OCI-LY1 (cell line): ENCODE data around the gene TRAPPC12.

Source experiments
- CTCF ChIP-seq: fragments of 200-600 bp; sonication (generic), shearing (Covaris generic); IDR thresholded peaks from 2 replicates; pipeline ENCODE4 v1.5.1; 2017; ENCODE audit warnings: mild to moderate bottlenecking, antibody characterized with exemption, low read length, moderate library complexity, mixed read lengths
- EZH2 ChIP-seq: fragments of 200-600 bp; sonication (generic), shearing (Covaris generic); IDR thresholded peaks from 2 replicates; pipeline ENCODE4 v1.8.0; 2017; ENCODE audit warnings: borderline replicate concordance, mixed run types, mild to moderate bottlenecking, antibody characterized with exemption, low read length, moderate library complexity, mixed read lengths

- no peak for TF ChIP-seq CTCF
- no peak for TF ChIP-seq EZH2
These were observed 53.8 kb downstream of the TRAPPC12 start for GRCh38 chr2:3433339-3433699.
